WTC11 (cell line): Measurements from ENCODE around the gene AGMAT. TPM values are rescaled to one million over a fixed set of nuclear protein-coding genes. Genes with fewer than 3 reads are reported as not detected.

ENCODE experiments used
- ATAC-seq: fragments of 200-7000 bp; cut with Tn5 transposase; 2 replicates; pipeline ENCODE4 v1.10.0; 2021; ENCODE audit warnings: mild to moderate bottlenecking, moderate library complexity
- CTCF ChIA-PET: fragments of 300-600 bp; sonication (Branson Sonifier 250); formaldehyde crosslinking; loops from one replicate; lab custom pipeline; 2021; ENCODE audit warnings: antibody characterized with exemption; lab: Charles Lee
- POLR2A ChIA-PET: fragments of 350-600 bp; sonication (Branson Sonifier 250); formaldehyde crosslinking; loops from one replicate; lab custom pipeline; 2021; ENCODE audit warnings: antibody characterized with exemption; lab: Charles Lee
- DNase-seq: peaks from one replicate; pipeline ENCODE4 v3.0.0; 2021; ENCODE audit warnings: low spot score
- H3K27ac Mint-ChIP-seq: 2 replicates; pipeline ENCODE4 v1.8.0; 2021; ENCODE audit warnings: mixed read lengths
- H3K27me3 Mint-ChIP-seq: 2 replicates; pipeline ENCODE4 v1.8.0; 2021; ENCODE audit warnings: low read depth, mild to moderate bottlenecking, moderate library complexity, mixed read lengths
- H3K36me3 Mint-ChIP-seq: 2 replicates; pipeline ENCODE4 v1.8.0; 2021; ENCODE audit warnings: mixed read lengths
- H3K4me1 Mint-ChIP-seq: 2 replicates; pipeline ENCODE4 v1.8.0; 2022; ENCODE audit warnings: mixed read lengths
- H3K4me3 Mint-ChIP-seq: 2 replicates; pipeline ENCODE4 v1.8.0; 2021; ENCODE audit warnings: mild to moderate bottlenecking, moderate library complexity, mixed read lengths
- H3K9me3 Mint-ChIP-seq: 2 replicates; pipeline ENCODE4 v1.8.0; 2021; ENCODE audit warnings: mixed read lengths
- ARID4B ChIP-seq: sonication (generic); formaldehyde crosslinking; IDR thresholded peaks from 2 replicates; pipeline ENCODE4 v1.8.0; 2023; ENCODE audit warnings: missing genetic modification reagents, mild to moderate bottlenecking, borderline replicate concordance
- ATF6 ChIP-seq: sonication (generic); formaldehyde crosslinking; IDR thresholded peaks from 2 replicates; pipeline ENCODE4 v1.8.1; 2023; ENCODE audit warnings: mild to moderate bottlenecking, missing genetic modification reagents
- CBFB ChIP-seq: sonication (generic); formaldehyde crosslinking; IDR thresholded peaks from 2 replicates; pipeline ENCODE4 v1.8.1; 2022; ENCODE audit warnings: mild to moderate bottlenecking, low read depth, missing genetic modification reagents
- CDX4 ChIP-seq: fragments of 250-450 bp; sonication (Bioruptor Pico); IDR thresholded peaks from 2 replicates; pipeline ENCODE4 v1.9.0; 2021; ENCODE audit warnings: moderate library complexity, mild to moderate bottlenecking, inconsistent platforms, borderline replicate concordance
- E2F5 ChIP-seq: sonication (generic); formaldehyde crosslinking; IDR thresholded peaks from 2 replicates; pipeline ENCODE4 v1.8.1; 2022; ENCODE audit warnings: mild to moderate bottlenecking, moderate library complexity, missing genetic modification reagents
- FOXK1 ChIP-seq: sonication (generic); formaldehyde crosslinking; IDR thresholded peaks from 2 replicates; pipeline ENCODE4 v1.8.0; 2022; ENCODE audit warnings: mild to moderate bottlenecking, moderate library complexity, missing genetic modification reagents
- HMGA2 ChIP-seq: fragments of 250-450 bp; sonication (Bioruptor Pico); IDR thresholded peaks from 2 replicates; pipeline ENCODE4 v1.4.0; 2021; ENCODE audit warnings: mild to moderate bottlenecking, moderate library complexity
- HMGXB4 ChIP-seq: sonication (generic); formaldehyde crosslinking; IDR thresholded peaks from 2 replicates; pipeline ENCODE4 v1.8.1; 2023; ENCODE audit warnings: mild to moderate bottlenecking, moderate library complexity, missing genetic modification reagents
- MAX ChIP-seq: sonication (generic); formaldehyde crosslinking; IDR thresholded peaks from 2 replicates; pipeline ENCODE4 v1.8.0; 2022; ENCODE audit warnings: mild to moderate bottlenecking, missing genetic modification reagents
- PRRX2 ChIP-seq: fragments of 250-450 bp; sonication (Bioruptor Pico); IDR thresholded peaks from 2 replicates; pipeline ENCODE4 v1.8.0; 2021; ENCODE audit warnings: mild to moderate bottlenecking
- SMAD4 ChIP-seq: sonication (generic); formaldehyde crosslinking; IDR thresholded peaks from 2 replicates; pipeline ENCODE4 v1.8.0; 2022; ENCODE audit warnings: mild to moderate bottlenecking, missing genetic modification reagents
- TP53 ChIP-seq: sonication (generic); formaldehyde crosslinking; IDR thresholded peaks from 2 replicates; pipeline ENCODE4 v1.8.1; 2023; ENCODE audit warnings: mild to moderate bottlenecking, missing genetic modification reagents
- USF1 ChIP-seq: sonication (generic); formaldehyde crosslinking; IDR thresholded peaks from 2 replicates; pipeline ENCODE4 v1.8.0; 2022; ENCODE audit warnings: mild to moderate bottlenecking, missing genetic modification reagents
- ZNF232 ChIP-seq: sonication (generic); formaldehyde crosslinking; IDR thresholded peaks from 2 replicates; pipeline ENCODE4 v1.8.0; 2022; ENCODE audit warnings: mild to moderate bottlenecking, missing genetic modification reagents
- ZNF671 ChIP-seq: fragments of 250-450 bp; sonication (Bioruptor Pico); IDR thresholded peaks from 2 replicates; pipeline ENCODE4 v1.8.0; 2021; ENCODE audit warnings: mild to moderate bottlenecking
- total RNA-seq: library from RNA; stranded (reverse); gene quantifications from 3 replicates; pipeline ENCODE4 v1.2.3, GENCODE V29; 2021

Gene AGMAT
- total RNA-seq, 1 experiment from 2014 or later = 5.5 TPM

GRCh38 chr1:15541231-15541792 lies 43.5 kb downstream of the AGMAT start (continued):
- TF ChIP-seq HMGXB4 (CRISPR knock-in tag) = no peak
- TF ChIP-seq ZNF232 (CRISPR knock-in tag) = no peak
- no peak for TF ChIP-seq ARID4B (CRISPR knock-in tag)

- no peak for DNase-seq
- Mint-ChIP-seq H3K27me3 (no peaks in the 10 kb centered on the region), H3K9me3 (no peaks in the 10 kb centered on the region)
- TF ChIP-seq CBFB (no peak), FOXK1 (CRISPR knock-in tag) (no peak), PRRX2 (CRISPR knock-in tag) (no peak), TP53 (CRISPR knock-in tag) (no peak), E2F5 (no peak), MAX (no peak), CDX4 (CRISPR knock-in tag) (no peak), USF1 (CRISPR knock-in tag) (no peak), HMGA2 (CRISPR knock-in tag) (no peak), SMAD4 (no peak), ZNF671 (CRISPR knock-in tag) (no peak), ATF6 (CRISPR knock-in tag) (no peak)
- TF ChIP-seq, all 79 proteins: peak for 0
- POLR2A ChIA-PET = no interaction called here
- peak overlapping the region; percentile 77; the same call in 1 of the 2 replicates for H3K27ac Mint-ChIP-seq
- no peak for ATAC-seq
- no peaks in the 10 kb centered on the region for H3K4me1 Mint-ChIP-seq
- CTCF ChIA-PET = no interaction called here
- peaks cover 27% of the 10 kb centered on the region for H3K36me3 Mint-ChIP-seq
- H3K4me3 Mint-ChIP-seq = no peak overlapping the region
These were observed 44.7 kb downstream of the AGMAT start for GRCh38 chr1:15540186-15540585.
